Right lobe of liver (tissue), 4 donors: ENCODE results near the gene MYO16.

Source experiments
- CTCF ChIP-seq, 4 donors: fragments of 200-600 bp in 3 of 4; fragments of 450-650 bp in 1 of 4; IDR thresholded peaks; one replicate each; pipeline versions ENCODE4 v1.5.1 to v1.8.0; 2016 to 2022; ENCODE audit warnings: antibody characterized with exemption in 4 of 4, mild to moderate bottlenecking in 2 of 4
- POLR2A ChIP-seq: fragments of 450-650 bp; IDR thresholded peaks from one replicate; pipeline ENCODE4 v1.6.1; 2017; ENCODE audit warnings: antibody characterized with exemption, mild to moderate bottlenecking
- donor health status: DM: no; HTN: no; CAD: no.
- donor health status: DM: no; HTN: no; CAD: no.
- donor health status: DM: no; HTN: yes; CAD: no.

- TF ChIP-seq CTCF (IDR thresholded peaks at IDR 0.05) (no peak), POLR2A (no peak)
These were observed 31.5 kb upstream of the MYO16 start for GRCh38 chr13:108597943-108598342.
